Keratinocyte (primary cell): Measurements from ENCODE around the gene PODN. TPM values are rescaled to one million over a fixed set of nuclear protein-coding genes. Genes with fewer than 3 reads are reported as not detected.

Experiments used
- DNase-seq: peaks from one replicate; pipeline ENCODE4 v3.0.0-alpha.2; 2011; ENCODE audit warnings: low read depth, missing footprints, low spot score
- FAIRE-seq: peaks from 2 replicates; lab custom pipeline; 2011; peaks lifted over from hg19 to GRCh38; lab: Jason Lieb, UNC
- H2AFZ ChIP-seq: 2 replicates; pipeline ENCODE4 v1.6.0; 2012; ENCODE audit warnings: low read length, control low read depth, inconsistent platforms; ENCODE audit not compliant: control insufficient read depth
- H3K27ac ChIP-seq: 2 replicates; pipeline ENCODE4 v1.5.1; 2011; ENCODE audit warnings: low read length; ENCODE audit not compliant: control insufficient read depth, insufficient read depth
- H3K27me3 ChIP-seq: 3 replicates; pipeline ENCODE4 v1.6.0; 2011; ENCODE audit warnings: low read length; ENCODE audit not compliant: control insufficient read depth, insufficient read depth; ENCODE audit errors: extremely low read depth
- H3K36me3 ChIP-seq, 2 experiments: 2 replicates in 1 of 2; 3 replicates in 1 of 2; pipeline ENCODE4 v1.5.1; 2011; ENCODE audit warnings: low read length in 2 of 2, mild to moderate bottlenecking in 1 of 2; ENCODE audit not compliant: control insufficient read depth in 2 of 2, insufficient read depth in 2 of 2; ENCODE audit errors: extremely low read depth in 1 of 2
- H3K4me1 ChIP-seq: 3 replicates; pipeline ENCODE4 v1.5.1; 2011; ENCODE audit warnings: low read length; ENCODE audit not compliant: control insufficient read depth, insufficient read depth; ENCODE audit errors: extremely low read depth
- H3K4me2 ChIP-seq: 3 replicates; pipeline ENCODE4 v1.6.0; 2011; ENCODE audit warnings: low read depth, low read length; ENCODE audit not compliant: control insufficient read depth, insufficient read depth; ENCODE audit errors: extremely low read depth
- H3K4me3 ChIP-seq, 3 experiments: fragments of 200-600 bp in 1 of 3; sonication (generic) in 1 of 3; 2 replicates in 2 of 3; 3 replicates in 1 of 3; pipeline ENCODE4 v1.5.1; 2011 to 2016; ENCODE audit warnings: low read length in 3 of 3, mild to moderate bottlenecking in 3 of 3, control low read depth in 2 of 3, inconsistent platforms in 1 of 3, low read depth in 1 of 3, mixed read lengths in 1 of 3, mixed run types in 1 of 3, moderate library complexity in 1 of 3; ENCODE audit not compliant: control insufficient read depth in 2 of 3, insufficient read depth in 2 of 3; ENCODE audit errors: extremely low read depth in 1 of 3
- H3K79me2 ChIP-seq: 2 replicates; pipeline ENCODE4 v1.6.0; 2012; ENCODE audit warnings: low read length; ENCODE audit not compliant: control insufficient read depth, insufficient read depth
- H3K9ac ChIP-seq: 3 replicates; pipeline ENCODE4 v1.6.0; 2011; ENCODE audit warnings: low read length; ENCODE audit not compliant: control insufficient read depth, insufficient read depth; ENCODE audit errors: extremely low read depth
- H3K9me1 ChIP-seq: 3 replicates; pipeline ENCODE4 v1.6.0; 2011; ENCODE audit warnings: low read length; ENCODE audit not compliant: control insufficient read depth, insufficient read depth; ENCODE audit errors: extremely low read depth
- H3K9me3 ChIP-seq: 2 replicates; pipeline ENCODE4 v1.5.1; 2012; ENCODE audit warnings: low read depth, low read length; ENCODE audit not compliant: control insufficient read depth
- H4K20me1 ChIP-seq: 3 replicates; pipeline ENCODE4 v1.6.0; 2011; ENCODE audit warnings: low read length; ENCODE audit not compliant: control insufficient read depth, insufficient read depth; ENCODE audit errors: extremely low read depth
- CTCF ChIP-seq, 3 experiments: IDR thresholded peaks in 1 of 3; conservative IDR thresholded peaks in 1 of 3; optimal IDR thresholded peaks in 1 of 3; 2 replicates in 2 of 3; 3 replicates in 1 of 3; pipeline versions ENCODE3 to v1.5.1; 2011; ENCODE audit warnings: low read length in 3 of 3, mild to moderate bottlenecking in 3 of 3, moderate library complexity in 2 of 3, control low read depth in 1 of 3, inconsistent platforms in 1 of 3; ENCODE audit not compliant: insufficient read depth in 2 of 3; ENCODE audit errors: extremely low read depth in 1 of 3
- EZH2 ChIP-seq: IDR thresholded peaks from one replicate; pipeline ENCODE4 v1.6.1; 2012; ENCODE audit warnings: inconsistent platforms, mild to moderate bottlenecking, low read length, moderate library complexity
- dilution Hi-C: fragments of 300-500 bp; cut with MboI; formaldehyde crosslinking; loops from one replicate; pipeline ENCODE4 v1.7.0; 2020; ENCODE audit warnings: low sequenced_read_pairs; ENCODE audit not compliant: extremely low pct_ligation_motif_present
- polyA plus RNA-seq, 5 experiments: library from polyadenylated mRNA; depleted of rRNA in 3 of 5; stranded (reverse) in 3 of 5; stranded (forward) in 1 of 5; unstranded in 1 of 5; fragments of >200 nt; gene quantifications; 1 replicate in 1 of 5; 2 replicates in 3 of 5; 3 replicates in 1 of 5; pipeline versions ENCODE4 v1.2.1 to v1.2.3, GENCODE V29; 2011 to 2012; ENCODE audit warnings: missing spikeins in 2 of 5, low read depth in 1 of 5, low replicate concordance in 1 of 5

The PODN gene
- polyA plus RNA-seq, 1 donor (not counting 4 experiments of a cell fraction or from before 2014, with no cell fraction given) = not detected

- no peak for FAIRE-seq
- peaks cover 5% of the 10 kb centered on the region for H3K27me3 ChIP-seq
Measured at GRCh38 chr1:53088616-53089300, 26.7 kb downstream of the PODN start.

GRCh38 chr1:53089478-53090226 is 27.6 kb downstream of the PODN start:
- no peak overlapping the region for H3K9ac ChIP-seq
- no peak overlapping the region for H3K4me3 ChIP-seq
- H4K20me1 ChIP-seq = no peaks in the 10 kb centered on the region
- H3K9me3 ChIP-seq = no peaks in the 10 kb centered on the region
- H3K36me3 ChIP-seq = no peaks in the 10 kb centered on the region
- H3K79me2 ChIP-seq = no peaks in the 10 kb centered on the region
- DNase-seq (no peak), FAIRE-seq (no peak)
- no peak overlapping the region for H2AFZ ChIP-seq
- peaks cover 5% of the 10 kb centered on the region for H3K27me3 ChIP-seq
- H3K9me1 ChIP-seq = no peaks in the 10 kb centered on the region
- H3K27ac ChIP-seq = no peak overlapping the region
- no peak overlapping the region for H3K4me2 ChIP-seq
- dilution Hi-C loops = no loop called here
- H3K4me1 ChIP-seq = no peaks in the 10 kb centered on the region
- TF ChIP-seq CTCF (optimal IDR thresholded peaks at IDR 0.05 in 1 of 3, IDR thresholded peaks at IDR 0.05 in 1 of 3, conservative IDR thresholded peaks at IDR 0.05 in 1 of 3; ENCODE audit: extremely low read depth in 1 of 3, insufficient read depth in 2 of 3, low read length in 3 of 3) (no peak), EZH2 (no peak)

More at GRCh38 chr1:53088616-53089300, 26.7 kb downstream of the PODN start:
- Histone ChIP-seq H3K36me3 (no peaks in the 10 kb centered on the region), H3K27ac (no peak overlapping the region), H3K4me2 (no peak overlapping the region), H3K9me1 (no peaks in the 10 kb centered on the region), H3K9me3 (no peaks in the 10 kb centered on the region), H4K20me1 (no peaks in the 10 kb centered on the region), H3K79me2 (no peaks in the 10 kb centered on the region), H3K4me1 (no peaks in the 10 kb centered on the region), H3K9ac (no peak overlapping the region), H3K4me3 (no peak overlapping the region), H2AFZ (no peak overlapping the region)
- TF ChIP-seq CTCF (optimal IDR thresholded peaks at IDR 0.05 in 1 of 3, IDR thresholded peaks at IDR 0.05 in 1 of 3, conservative IDR thresholded peaks at IDR 0.05 in 1 of 3; ENCODE audit: extremely low read depth in 1 of 3, insufficient read depth in 2 of 3, low read length in 3 of 3) (no peak), EZH2 (no peak)
- no peak for DNase-seq
- dilution Hi-C loops = no loop called here
